Measurements from ENCODE around the gene NPC1. TPM values are rescaled to one million over a fixed set of nuclear protein-coding genes. Genes with fewer than 3 reads are reported as not detected.

The NPC1 gene
- total and polyA plus RNA-seq, 2 of the 8 experiments (the other 6 are each of a cell fraction or from before 2014, with no cell fraction given): 34.1 to 39.5 TPM

DNA sequence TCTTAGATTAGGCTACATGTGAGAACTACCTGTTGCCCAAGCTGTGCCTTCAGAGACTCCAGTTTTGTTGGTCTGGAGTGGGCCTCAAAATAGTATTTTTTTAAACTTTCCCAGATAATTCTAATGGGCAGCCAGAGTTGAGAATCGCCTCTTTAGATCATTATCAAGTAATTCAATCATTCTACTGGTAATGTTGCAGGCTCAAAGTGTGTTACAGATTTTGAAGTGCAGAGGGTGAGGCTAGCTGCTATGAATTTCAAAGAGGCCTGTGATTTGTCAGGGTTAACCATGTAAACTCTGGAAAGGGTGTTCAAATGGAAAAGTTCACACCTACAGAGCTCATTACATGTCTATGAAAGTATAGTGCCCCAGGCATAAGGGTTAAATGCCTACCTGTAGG, 46.3 kb upstream of the NPC1 start (continued):
- no peak for TF ChIP-seq CHD7 (IDR thresholded peaks at IDR 0.05; ENCODE audit: insufficient replicate concordance, low read length)

Measured in H1 (cell line).